ENCODE results near the gene PRR11. TPM values are rescaled to one million over a fixed set of nuclear protein-coding genes. Genes with fewer than 3 reads are reported as not detected.

The PRR11 gene
- 45.3 and 127 TPM in 2 replicates for total RNA-seq

GRCh38 chr17:59155439-59156177 is at the start of gene PRR11:
Gene PRR11 (plus strand): TSS chr17:59155746. CDS start chr17:59169753, 14,007 bp downstream.

GRCh38 chr17:59106463-59107305 is 48.9 kb upstream of the PRR11 start, which contains the start of gene TRIM37:
Gene TRIM37 (minus strand): TSS chr17:59106880. CDS start chr17:59106461, 419 bp downstream.

GRCh38 chr17:59154721-59155438 is 666 bp upstream of the PRR11 start, which contains the start of gene SKA2:
Gene SKA2 (minus strand): TSS chr17:59155186. CDS start chr17:59155163, 23 bp downstream.

GRCh38 chr17:59220328-59221158 is 65.0 kb downstream of the PRR11 start, which contains the start of gene GDPD1:
Gene GDPD1 (plus strand): TSS chr17:59220511. CDS start chr17:59220610, 99 bp downstream.

Small RNA genes lying within 50 kb of the gene (small RNA-seq; reads per million reads assigned to genes)
- gene MIR301A (419 reads per million, percentile 99 among the genes with 10 or more reads in this experiment), gene MIR454 (163 reads per million, percentile 98 among the genes with 10 or more reads in this experiment), gene RNU2-58P (1.6 reads per million, percentile 38 among the genes with 10 or more reads in this experiment)

Other genes with a start within 250 kb of the PRR11 start
- gene TRIM37, start 48.9 kb upstream of the PRR11 start, total RNA-seq, result 34.9 and 39.4 TPM in 2 replicates
- 36.0 and 51.1 TPM in 2 replicates for gene SKA2, start 560 bp upstream of the PRR11 start, total RNA-seq
- 17.1 and 23.7 TPM in 2 replicates for gene SMG8, start 54.3 kb downstream of the PRR11 start, total RNA-seq
- 0.97 and 1.2 TPM in 2 replicates for gene GDPD1, start 64.8 kb downstream of the PRR11 start, total RNA-seq
- gene YPEL2, start 175.9 kb downstream of the PRR11 start, total RNA-seq, result 7.7 and 8.9 TPM in 2 replicates